ENCODE results near the gene GSTA4. TPM values are rescaled to one million over a fixed set of nuclear protein-coding genes. Genes with fewer than 3 reads are reported as not detected.

Gene GSTA4
- total RNA-seq, 2 experiments from 2014 or later, result 13.1 to 14.1 TPM

GRCh38 chr6:52976591-52977035 lies 18.5 kb downstream of the GSTA4 start:
- no peak for TF ChIP-seq CTCF (IDR thresholded peaks at IDR 0.05)
- H3K4me1 Mint-ChIP-seq (ENCODE audit: low read depth), result peaks cover 37% of the 10 kb centered on the region
- ChIA-PET CTCF (interaction anchor here (1.2 to 2.0 kb wide), 2 partner anchors 13 to 19 kb away, joined by 3 to 5 read pairs; partner anchors contain the start of gene GSTA4), POLR2A (no interaction called here)
- intact Hi-C loops (cut with micrococcal nuclease), result loop anchor here (5.0 kb wide), 1 partner anchor 84 kb away; no protein-coding TSS in a partner anchor
- ATAC-seq, result peak; percentile 85
- peaks cover 24% of the 10 kb centered on the region for H3K27me3 Mint-ChIP-seq
- H3K4me3 Mint-ChIP-seq, result no peak overlapping the region
- peaks cover 5% of the 10 kb centered on the region for H3K36me3 Mint-ChIP-seq (ENCODE audit: low read depth)
- H3K27ac Mint-ChIP-seq, result peak overlapping the region; percentile 89
- no peaks in the 10 kb centered on the region for H3K9me3 Mint-ChIP-seq
- peak; percentile 62 for DNase-seq

GRCh38 chr6:52976149-52976548 lies 18.9 kb downstream of the GSTA4 start:
- Mint-ChIP-seq H3K4me1 (ENCODE audit: low read depth) (peaks cover 34% of the 10 kb centered on the region), H3K36me3 (ENCODE audit: low read depth) (peaks cover 5% of the 10 kb centered on the region), H3K9me3 (no peaks in the 10 kb centered on the region), H3K4me3 (no peak overlapping the region), H3K27ac (peak overlapping the region; percentile 89), H3K27me3 (peaks cover 22% of the 10 kb centered on the region)
- no peak for TF ChIP-seq CTCF (IDR thresholded peaks at IDR 0.05)
- POLR2A ChIA-PET, result interaction anchor here (1.2 kb wide), 1 partner anchor 15 kb away, joined by 3 read pairs; no protein-coding TSS in a partner anchor
- CTCF ChIA-PET, result interaction anchor here (1.2 to 2.0 kb wide), 2 partner anchors 13 to 19 kb away, joined by 3 to 5 read pairs; partner anchors contain the start of gene GSTA4
- peak; percentile 59 for ATAC-seq
- no peak for DNase-seq
- intact Hi-C loops (cut with micrococcal nuclease), result loop anchor here (5.0 kb wide), 1 partner anchor 84 kb away; no protein-coding TSS in a partner anchor

- no peaks in the 10 kb centered on the region for H3K9me3 Mint-ChIP-seq
- POLR2A ChIA-PET, result interaction anchor here (1.2 kb wide), 1 partner anchor 15 kb away, joined by 3 read pairs; no protein-coding TSS in a partner anchor
- DNase-seq (no peak), ATAC-seq (no peak)
- CTCF ChIA-PET, result no interaction called here
- no peak overlapping the region for H3K4me3 Mint-ChIP-seq
- peak overlapping the region; percentile 40 for H3K27ac Mint-ChIP-seq
- intact Hi-C loops (cut with micrococcal nuclease), result loop anchor here (5.0 kb wide), 1 partner anchor 83 kb away; no protein-coding TSS in a partner anchor
- TF ChIP-seq CTCF (IDR thresholded peaks at IDR 0.05), result no peak
- peaks cover 5% of the 10 kb centered on the region for H3K36me3 Mint-ChIP-seq (ENCODE audit: low read depth)
- H3K4me1 Mint-ChIP-seq (ENCODE audit: low read depth), result peaks cover 32% of the 10 kb centered on the region
- H3K27me3 Mint-ChIP-seq, result peaks cover 20% of the 10 kb centered on the region
Observed at GRCh38 chr6:52975580-52975979, 19.5 kb downstream of the GSTA4 start.

- H3K4me1 Mint-ChIP-seq (ENCODE audit: low read depth), result peaks cover 23% of the 10 kb centered on the region
- TF ChIP-seq CTCF (IDR thresholded peaks at IDR 0.05), result no peak
- ChIA-PET POLR2A (no interaction called here), CTCF (no interaction called here)
- H3K36me3 Mint-ChIP-seq (ENCODE audit: low read depth), result no peaks in the 10 kb centered on the region
- H3K4me3 Mint-ChIP-seq, result no peak overlapping the region
- intact Hi-C loops (cut with micrococcal nuclease), result no loop called here
- peaks cover 9% of the 10 kb centered on the region for H3K27me3 Mint-ChIP-seq
- H3K9me3 Mint-ChIP-seq, result no peaks in the 10 kb centered on the region
- no peak for DNase-seq
- no peak for ATAC-seq
- H3K27ac Mint-ChIP-seq, result no peak overlapping the region
Observed at GRCh38 chr6:52972989-52973388, 22.1 kb downstream of the GSTA4 start.

- ATAC-seq (no peak), DNase-seq (no peak)
- H3K27me3 Mint-ChIP-seq, result peaks cover 3% of the 10 kb centered on the region
- no peak overlapping the region for H3K27ac Mint-ChIP-seq
- no peaks in the 10 kb centered on the region for H3K9me3 Mint-ChIP-seq
- H3K4me3 Mint-ChIP-seq, result no peak overlapping the region
- H3K36me3 Mint-ChIP-seq (ENCODE audit: low read depth), result no peaks in the 10 kb centered on the region
- H3K4me1 Mint-ChIP-seq (ENCODE audit: low read depth), result no peaks in the 10 kb centered on the region
- POLR2A ChIA-PET, result no interaction called here
- CTCF ChIA-PET, result no interaction called here
- no peak for TF ChIP-seq CTCF (IDR thresholded peaks at IDR 0.05)
- intact Hi-C loops (cut with micrococcal nuclease), result no loop called here
Observed at GRCh38 chr6:52969359-52969758, 25.7 kb downstream of the GSTA4 start.

Measured in activated CD8-positive, alpha-beta T cell treated with anti-CD3 and anti-CD28 coated beads for 36 hours (primary cell).